ENCODE results near the gene CAPN8.

- no peak for TF ChIP-seq CTCF (IDR thresholded peaks at IDR 0.05 in 8 of 11, conservative IDR thresholded peaks at IDR 0.05 in 3 of 11)
- TF ChIP-seq POLR2A (IDR thresholded peaks at IDR 0.05): no peak
- TF ChIP-seq POLR2AphosphoS5 (IDR thresholded peaks at IDR 0.05): no peak
Observed at GRCh38 chr1:223654083-223654482, 11.4 kb downstream of the CAPN8 start.

All from spleen (tissue), 7 donors.